HG03521 (cell line): Measurements from ENCODE around the gene BARX2.
A peak's percentile ranks its signal among the peaks of the same experiment; 100 is the strongest.
"Not testable (repeated sequence)": the region's sequence is repeated elsewhere in the genome, so short reads cannot be mapped to it uniquely, and the experiment has no call there.

Experiments used
- ATAC-seq: cut with Tn5 transposase; IDR thresholded peaks from one replicate; pipeline ENCODE4 v1.9.1; 2021; ENCODE audit warnings: mild to moderate bottlenecking, moderate library complexity; ENCODE audit not compliant: unreplicated experiment

BARX2 gene, protein sequence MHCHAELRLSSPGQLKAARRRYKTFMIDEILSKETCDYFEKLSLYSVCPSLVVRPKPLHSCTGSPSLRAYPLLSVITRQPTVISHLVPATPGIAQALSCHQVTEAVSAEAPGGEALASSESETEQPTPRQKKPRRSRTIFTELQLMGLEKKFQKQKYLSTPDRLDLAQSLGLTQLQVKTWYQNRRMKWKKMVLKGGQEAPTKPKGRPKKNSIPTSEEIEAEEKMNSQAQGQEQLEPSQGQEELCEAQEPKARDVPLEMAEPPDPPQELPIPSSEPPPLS

DNA sequence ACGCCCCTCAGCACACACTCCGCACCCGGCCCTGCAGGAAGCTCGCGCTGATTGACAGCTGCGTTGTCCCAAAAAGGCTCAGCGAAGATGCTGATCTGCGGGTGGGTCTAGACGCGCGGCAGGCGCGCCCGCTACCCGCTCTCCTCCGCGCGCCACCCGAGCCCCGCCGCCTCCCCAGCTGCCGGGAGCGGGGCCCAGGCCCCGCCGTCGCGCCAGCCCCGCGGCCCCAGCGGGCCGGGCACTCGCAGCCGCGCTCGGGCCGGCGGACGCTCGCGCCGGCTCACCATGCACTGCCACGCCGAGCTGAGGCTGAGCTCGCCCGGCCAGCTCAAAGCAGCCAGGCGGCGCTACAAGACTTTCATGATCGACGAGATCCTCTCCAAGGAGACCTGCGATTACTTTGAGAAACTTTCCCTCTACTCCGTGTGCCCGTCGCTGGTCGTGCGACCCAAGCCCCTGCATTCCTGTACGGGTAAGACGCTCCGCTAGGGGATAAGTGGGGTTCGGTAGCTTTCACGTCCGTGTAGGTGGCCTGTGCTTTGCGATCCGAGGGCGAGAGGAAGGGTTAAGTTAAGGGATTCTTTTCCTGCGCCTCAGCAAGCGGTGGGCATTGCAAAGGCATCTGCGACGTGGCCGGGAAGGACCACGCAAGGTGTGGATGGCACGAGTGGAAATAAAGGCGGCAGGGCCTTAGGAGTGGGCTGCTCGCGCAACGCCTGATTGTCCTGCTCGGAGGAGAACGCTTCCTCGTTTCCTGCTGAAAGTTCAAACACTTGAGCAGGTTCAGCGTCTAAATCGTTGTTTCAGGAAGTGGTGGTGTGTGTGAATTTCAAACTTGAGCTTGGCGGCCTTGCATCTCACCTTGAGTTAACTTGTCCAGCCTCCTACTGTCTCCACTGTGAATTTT lies at the start of gene BARX2:
Gene BARX2 (plus strand): TSS at position 98 of the 907 bp plus-strand sequence. CDS start 188 bp downstream, at position 286.
- peak; percentile 44 for ATAC-seq

DNA sequence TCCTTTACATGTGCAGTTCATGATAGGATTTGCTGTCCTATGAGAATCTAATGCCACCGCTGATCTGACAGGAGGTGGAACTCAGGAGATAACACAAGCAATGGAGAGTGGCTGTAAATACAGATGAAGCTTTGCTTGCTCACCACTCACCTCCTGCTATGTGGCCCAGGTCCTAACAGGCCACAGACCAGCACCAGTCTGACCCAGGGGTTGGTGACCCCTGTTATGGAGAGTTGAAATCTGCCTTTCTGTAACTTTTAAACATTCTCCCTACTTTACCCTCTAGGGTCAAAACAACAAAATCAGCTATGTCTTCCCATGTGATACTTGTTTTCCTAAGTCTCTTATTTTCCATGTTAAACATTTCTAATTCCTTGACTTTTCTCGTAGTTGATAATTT lies 48.7 kb upstream of the BARX2 start:
- ATAC-seq = no peak

DNA sequence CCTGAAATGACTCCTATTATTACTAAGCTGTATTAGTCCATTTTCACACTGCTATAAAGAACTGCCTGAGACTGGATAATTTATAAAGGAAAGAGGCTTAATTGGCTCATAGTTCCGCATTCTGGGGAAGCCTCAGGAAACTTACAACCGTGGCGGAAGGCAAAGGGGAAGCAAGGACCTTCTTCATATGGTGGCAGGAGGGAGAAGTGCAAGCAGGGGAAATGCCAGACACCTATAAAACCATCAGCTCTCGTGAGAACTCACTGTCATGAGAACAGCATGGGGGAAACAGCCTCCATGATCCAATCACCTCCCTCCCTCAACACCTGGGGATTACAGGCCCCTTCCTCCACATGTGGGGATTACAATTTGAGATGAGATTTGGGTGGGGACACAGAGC lies 47.9 kb upstream of the BARX2 start:
- not testable (repeated sequence) for ATAC-seq

DNA sequence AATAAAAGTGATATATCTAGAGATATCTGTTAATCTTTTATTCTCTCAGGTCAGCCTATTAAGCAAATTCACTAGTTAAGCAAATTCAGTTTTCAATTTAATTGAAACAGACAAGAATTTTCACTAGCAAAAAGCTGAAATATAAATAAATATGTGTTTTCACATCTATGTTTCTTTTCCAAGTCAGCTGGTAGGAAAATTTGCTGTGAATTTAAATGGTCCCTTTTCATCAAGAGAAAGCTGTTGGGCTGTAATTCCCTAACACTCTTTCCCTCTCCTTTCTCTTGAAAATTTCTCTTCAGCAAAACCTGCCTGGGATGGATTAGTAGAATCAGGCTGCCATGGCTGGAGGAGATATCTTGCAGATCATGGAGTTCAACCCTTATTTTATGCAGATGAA lies 46.9 kb upstream of the BARX2 start:
- ATAC-seq = no peak

DNA sequence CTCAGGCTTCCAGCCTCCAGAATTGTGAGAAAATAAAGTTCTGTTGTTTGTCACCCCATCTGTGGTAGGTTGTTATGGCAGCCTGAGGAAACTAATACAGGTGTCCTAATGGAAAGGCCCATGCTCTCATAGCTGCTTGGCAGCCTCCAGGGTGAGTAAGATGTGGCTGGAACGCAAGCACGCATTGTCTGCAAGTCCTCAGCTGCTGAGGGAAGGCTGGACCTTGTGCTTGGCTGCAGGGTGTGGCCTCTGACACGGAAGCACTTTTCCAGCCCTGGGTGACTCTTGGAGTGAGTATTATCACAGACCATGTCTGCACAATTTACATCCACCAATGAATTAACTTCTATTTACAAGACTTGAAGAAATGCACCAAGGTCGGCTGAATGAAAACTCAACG lies 44.4 kb upstream of the BARX2 start:
- ATAC-seq = no peak

DNA sequence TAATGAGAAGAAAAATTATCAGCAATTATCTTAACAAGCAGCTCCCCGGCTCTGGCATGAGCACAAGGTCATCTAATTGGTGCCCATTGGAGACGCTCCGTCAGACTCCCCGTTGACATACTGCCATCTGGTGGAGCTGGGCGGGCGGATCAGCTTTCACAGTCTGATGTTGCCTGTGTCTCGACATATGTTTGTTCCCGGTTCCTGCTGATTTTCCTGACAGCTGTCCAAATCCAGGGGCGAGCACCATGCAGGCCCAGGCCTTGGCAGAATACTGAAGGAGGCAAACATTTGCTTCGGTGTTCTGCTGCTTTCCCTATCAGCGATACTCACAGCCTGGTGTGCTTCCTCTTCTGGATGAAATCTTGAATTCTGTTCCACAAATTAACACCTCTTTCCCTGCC lies 43.8 kb upstream of the BARX2 start:
- ATAC-seq = peak; percentile 66

DNA sequence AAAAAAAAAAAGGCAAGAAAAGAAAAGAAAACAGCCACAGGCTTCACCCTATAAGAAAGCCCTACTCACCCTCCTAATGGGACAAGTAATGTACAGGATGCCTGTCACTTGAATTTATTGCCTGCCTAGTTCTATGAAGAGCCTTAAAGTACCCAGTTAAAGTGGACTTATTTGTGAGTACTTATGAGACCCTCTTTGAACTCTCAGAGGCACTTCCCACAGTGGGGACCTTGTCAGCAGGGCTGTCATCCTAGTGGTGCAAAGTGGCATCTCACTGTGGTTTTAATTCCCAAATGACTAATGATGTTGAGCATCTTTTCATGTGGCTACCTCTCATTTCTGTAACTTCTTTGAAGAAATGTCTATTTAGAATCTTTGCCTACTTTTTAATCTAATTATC lies 41.8 kb upstream of the BARX2 start:
- ATAC-seq = no peak

DNA sequence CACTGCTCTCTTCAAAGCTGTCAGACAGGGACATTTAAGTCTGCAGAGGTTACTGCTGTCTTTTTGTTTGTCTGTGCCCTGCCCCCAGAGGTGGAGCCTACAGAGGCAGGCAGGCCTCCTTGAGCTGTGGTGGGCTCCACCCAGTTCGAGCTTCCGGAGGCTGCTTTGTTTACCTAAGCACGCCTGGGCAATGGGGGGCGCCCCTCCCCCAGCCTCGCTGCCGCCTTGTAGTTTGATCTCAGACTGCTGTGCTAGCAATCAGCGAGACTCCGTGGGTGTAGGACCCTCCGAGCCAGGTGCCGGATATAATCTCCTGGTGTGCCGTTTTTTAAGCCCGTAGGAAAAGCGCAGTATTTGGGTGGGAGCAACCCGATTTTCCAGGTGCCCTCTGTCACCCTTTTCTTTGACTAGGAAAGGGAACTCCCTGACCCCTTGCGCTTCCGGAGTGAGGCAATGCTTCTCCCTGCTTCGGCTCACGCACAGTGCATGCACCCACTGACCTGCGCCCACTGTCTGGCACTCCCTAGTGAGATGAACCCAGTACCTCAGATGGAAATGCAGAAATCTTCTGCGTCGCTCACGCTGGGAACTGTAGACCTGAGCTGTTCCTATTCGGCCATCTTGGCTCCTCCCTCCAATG lies 31.2 kb upstream of the BARX2 start:
- not testable (repeated sequence) for ATAC-seq

DNA sequence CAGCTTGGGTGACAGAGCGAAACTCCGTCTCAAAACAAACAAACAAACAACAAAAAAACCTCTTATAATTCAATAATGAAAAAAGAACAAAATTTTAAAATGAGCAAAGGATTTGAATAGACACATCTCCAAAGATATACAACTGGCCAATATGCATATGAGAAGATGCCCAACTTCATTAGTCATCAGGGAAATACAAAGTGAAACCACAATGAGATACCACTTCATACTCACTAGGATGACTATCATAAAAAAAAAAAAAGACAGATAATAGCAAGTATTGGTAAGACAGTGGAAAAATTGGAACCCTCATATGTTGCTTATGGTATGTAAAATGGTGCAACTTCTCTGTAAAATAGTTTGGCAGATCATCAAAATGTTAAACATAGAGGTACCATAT lies 28.7 kb upstream of the BARX2 start:
- no peak for ATAC-seq

DNA sequence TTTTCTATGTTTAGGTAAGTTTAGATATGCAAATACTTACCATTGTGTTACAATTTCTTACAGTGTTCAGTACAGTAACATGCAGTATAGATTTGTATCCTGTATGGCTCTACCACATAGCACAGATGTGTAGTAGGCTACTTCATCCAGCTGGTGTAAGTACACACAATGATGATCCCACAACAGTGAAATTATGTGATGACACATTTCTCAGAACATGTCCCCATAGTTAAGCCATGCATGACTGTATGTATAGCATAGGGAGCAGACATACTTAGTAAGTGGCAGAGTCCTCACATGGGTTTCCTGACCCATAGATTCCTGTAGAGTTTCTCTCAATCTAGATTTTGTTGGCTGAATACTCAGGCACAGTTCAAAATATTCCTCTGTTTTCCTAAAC lies 26.8 kb upstream of the BARX2 start:
- ATAC-seq = no peak

DNA sequence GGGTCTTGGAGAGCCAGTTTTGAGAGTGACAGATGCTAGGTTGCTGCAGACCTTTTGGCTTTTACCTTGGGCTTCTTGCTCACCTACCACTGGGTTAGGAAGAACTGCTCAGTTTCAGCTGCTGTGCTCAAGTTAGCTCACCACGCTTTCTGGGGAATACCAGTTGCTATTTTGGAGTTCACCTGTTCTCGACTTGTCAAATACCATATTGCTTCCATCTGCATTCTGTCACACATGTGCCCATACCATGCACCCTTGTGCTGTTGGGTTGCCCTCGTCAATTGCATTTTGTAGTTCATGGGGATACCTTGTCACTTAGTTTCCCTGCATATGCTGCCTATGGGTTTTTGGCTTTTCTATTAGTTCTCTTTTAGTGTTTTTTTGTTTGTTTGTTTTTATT lies 23.0 kb upstream of the BARX2 start:
- no peak for ATAC-seq

DNA sequence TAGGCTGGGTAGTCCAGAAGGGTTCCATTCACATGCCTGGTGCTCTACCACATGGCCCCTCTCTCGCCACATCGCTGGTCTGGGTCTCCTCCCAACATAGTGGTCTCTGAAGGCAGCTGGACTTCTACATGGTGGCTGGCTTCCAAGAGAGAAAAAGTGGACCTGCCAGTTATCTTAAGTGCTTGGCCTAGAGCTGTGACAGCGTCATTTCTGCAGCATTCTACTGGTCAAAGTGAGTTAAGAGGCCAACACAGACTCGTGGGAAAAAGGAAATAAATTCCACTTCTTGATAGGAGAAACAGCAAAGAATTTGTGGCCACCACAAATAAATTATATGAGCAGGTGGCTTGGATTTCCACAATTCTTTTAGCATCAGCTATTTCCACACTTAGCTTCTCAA lies 21.0 kb upstream of the BARX2 start:
- no peak for ATAC-seq

DNA sequence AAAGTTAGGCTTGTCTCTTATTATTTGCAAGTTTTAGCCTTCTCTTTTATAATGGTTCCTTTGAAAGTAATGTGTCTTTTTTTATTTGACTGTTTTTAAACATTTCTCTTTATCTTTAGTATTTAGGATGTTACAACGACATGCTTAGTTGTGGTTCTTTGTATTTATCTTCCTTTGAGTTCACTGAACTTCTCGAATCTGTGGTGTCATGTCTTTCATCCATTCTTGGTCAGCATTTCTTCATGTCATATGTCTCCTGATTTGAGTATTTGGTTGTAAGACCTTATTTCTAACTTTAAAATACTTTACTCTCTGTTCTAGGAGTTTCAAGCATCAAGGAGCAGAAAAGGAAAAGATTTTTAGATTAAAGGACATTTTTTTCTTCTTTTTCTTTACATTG lies 15.9 kb upstream of the BARX2 start:
- no peak for ATAC-seq

DNA sequence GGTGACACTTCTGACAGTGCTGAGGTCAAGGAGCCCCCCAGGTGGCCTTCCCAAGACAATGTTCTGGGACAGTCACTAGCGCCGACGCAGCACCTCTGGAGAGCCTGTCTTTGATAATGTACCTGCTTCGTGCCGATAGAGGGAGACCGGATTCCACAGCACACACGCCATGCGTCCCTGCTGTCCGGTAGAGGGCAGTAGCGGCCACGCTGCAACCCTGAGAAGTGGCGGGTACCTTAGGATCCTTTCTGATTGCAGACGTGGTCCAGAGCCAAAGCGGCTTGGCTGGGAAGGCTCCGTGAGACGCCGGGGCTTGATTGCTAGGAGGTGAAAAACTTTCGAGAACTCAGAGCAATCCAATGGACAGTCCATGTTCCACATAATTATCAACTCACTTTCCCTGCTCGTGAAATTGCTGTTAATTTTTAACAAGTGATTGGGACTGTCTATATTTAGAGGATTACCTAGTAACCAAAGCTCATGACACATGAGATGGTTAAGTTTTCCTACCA lies 11.4 kb upstream of the BARX2 start:
- ATAC-seq = peak; percentile 100

DNA sequence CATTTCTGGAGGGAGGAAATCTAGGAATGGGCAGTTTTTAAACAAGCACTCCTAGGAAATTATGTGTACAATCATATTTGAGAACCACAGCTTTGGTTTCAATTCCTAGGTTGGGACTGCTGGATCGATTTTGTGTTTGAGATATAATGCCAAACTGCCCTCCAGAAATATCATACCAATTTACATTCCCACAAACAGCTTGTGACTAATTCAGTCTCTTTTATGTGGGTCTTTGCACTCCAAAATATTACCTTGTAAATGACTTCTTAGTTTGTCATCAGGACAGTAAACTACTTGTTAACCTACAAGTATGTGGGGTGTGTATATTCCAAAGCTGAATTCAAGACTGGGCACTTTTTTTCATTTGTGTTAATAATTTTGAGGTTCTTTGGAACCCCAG lies 9.8 kb upstream of the BARX2 start:
- no peak for ATAC-seq

DNA sequence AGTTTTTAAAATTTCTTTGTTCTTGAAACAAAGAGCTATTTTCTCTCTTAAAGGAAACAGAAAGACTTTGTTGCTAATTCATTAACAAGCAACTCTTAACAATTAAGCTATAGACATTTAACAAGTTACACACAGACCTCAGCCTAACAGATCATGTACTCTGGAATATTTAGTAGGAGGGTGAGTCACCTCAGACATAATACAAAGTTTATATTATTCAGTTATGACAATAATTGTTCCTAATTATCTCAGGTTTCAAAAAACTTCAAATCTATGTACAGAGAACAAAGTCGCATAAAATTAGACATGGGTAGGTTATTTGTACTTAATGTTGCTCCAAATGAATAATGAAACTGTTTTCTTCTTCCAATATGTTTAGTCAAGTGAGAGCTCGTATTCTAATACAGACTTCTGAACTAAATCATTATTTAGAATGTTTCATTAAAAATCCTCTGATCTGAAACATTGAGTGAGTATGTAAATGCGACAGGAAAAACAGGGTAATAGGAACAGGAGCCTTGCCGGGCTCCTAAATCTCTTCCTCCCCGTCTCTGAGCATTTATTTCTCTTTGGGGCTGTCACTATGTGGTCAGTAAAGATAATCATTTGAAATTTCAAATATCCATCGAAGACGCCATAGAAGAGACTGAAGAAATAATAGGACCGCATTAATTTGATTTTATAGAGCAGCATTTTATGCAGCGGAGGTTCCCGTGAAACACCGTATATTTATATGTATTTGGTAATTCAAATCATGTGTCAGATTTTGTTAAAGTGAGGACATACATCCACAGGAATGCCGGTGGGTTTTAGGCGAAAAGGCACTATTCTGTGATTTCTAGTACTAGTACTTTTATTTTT lies 8.7 kb upstream of the BARX2 start:
- no peak for ATAC-seq

DNA sequence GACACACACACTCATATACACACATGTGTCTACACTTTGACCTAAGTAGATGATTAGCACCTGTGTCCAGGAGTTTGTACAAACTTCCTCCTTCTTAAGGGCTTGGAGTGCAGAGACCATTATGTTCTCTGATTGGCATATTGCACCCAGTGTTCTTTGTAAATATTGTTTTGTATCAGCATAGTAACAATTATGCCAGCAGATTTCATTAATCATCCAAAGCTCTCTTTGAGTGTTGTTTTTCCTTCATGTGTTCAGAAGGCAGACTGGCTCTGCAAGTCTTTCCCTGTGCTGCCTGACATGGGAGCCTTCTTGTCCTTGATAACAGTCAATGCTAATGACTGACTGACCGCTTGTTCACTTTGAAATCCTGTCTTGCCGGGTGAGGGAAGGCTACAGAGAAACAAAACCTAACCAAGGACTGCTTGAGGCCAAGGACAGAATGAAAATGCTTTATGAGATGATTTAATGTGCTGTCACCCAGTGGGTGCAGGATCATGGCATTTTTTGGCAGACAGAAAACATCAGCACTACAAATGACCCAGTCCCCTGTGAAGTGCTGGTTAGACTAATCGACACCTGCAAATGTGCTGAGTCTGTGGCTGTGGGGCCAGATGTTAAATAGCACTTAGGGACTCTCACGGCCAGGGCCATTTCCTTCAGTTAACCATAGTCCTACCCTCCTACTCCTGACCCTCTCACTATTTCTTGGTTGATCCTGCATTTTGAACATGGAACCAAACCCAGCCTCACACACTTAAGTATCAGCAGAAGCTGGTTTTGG lies 6.6 kb upstream of the BARX2 start:
- ATAC-seq = no peak

DNA sequence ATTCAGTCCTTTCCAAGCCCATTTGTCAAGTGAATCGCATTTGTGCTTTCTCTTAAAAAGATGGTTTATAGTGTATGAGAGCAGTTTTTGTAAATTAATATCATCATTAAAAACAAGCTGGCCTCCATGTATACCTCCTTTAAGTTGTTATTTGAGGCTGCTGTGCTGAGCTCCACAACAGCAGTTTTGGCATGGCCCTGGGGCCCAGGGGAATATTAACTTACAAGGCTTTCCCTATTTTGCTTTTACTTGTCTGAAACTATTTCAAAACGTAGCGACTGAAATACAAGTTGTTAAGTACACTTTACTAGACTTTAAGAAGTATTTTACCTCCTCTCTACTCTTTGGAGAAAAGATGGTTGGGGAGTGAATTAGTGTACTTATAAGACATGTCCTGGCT lies 4.9 kb upstream of the BARX2 start:
- no peak for ATAC-seq

DNA sequence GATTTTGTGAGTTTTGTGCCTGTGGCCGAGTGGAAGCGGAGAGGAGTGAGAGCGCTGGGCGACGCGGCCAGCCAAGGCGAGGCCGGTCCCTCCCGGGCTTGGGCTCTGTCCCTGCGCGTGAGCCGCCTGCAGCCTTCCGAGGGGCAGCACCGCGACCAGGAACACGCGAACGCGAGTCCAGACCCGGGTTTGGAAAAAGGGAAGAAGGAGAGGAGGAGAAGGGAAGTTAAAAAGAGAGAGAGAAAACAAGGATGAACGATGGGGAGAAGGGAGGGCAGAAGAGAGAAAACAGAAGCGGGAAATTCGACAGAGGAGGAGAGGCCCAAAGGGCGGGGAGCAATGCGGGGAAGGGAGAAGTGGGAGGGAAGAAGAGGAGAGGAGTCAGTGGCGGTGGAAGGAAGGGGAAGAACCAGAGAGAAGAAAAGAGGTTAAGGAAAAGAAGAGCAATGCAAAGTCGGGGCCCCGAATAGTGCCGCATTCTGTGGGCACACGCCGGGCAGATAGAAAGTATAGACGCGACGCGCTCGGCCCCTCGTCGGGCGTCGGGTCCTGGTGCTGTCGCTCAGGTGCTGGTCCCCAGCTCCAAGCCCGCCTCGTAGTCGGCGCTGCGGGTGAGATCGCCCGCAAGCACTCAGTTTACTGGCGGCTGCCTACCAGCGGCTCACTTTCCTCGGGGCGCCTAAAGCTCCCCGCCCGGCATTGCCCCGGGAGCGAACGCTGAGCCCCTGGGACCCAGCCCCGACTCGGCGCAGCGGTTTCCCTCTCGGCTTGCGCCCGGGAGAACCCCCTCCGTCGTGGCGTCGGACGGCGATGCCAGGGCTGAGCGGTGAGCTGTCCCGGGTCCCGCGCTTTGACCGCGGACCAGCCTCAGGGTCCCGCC lies 2.8 kb upstream of the BARX2 start:
- no peak for ATAC-seq
